Measurements from ENCODE around the gene SLIT3.

Gene SLIT3

DNA sequence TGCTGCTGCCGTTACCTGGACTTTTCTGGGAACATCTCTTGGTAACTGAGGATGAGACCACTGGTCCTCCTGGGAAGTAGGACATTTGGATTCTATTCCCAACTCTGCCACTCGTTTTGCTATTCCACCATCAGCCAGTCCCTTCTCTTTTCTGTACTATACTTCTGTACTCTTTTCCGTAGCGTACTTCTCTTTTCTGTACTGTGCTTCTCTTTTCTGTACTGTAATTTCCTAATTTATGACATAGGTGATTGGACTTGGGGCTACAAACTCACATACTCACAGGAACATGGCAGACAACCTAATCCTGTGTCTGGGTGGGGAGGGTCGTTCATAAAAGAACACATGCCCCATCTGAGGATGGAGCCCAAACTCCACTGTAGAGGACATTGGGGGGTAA, 386.4 kb downstream of the SLIT3 start:
- no peak for DNase-seq

DNA sequence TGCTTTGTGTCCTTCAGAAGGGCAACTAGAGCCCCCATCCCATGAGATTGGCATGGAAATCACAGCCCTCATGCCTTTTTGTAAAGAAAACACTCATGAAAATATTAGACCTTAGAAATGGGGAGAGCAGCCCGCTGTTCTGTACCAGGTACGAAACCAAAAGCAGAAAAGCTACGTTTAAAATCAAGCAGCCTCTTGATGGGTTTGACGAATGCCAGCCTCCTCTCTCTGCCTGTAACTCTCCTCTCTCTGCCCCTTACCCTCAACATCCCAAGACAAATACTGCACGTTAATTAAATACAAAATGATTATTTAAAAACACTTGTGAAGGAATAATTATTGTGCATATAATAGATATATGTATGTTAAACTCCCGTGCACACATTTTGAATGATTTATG, 390.1 kb downstream of the SLIT3 start:
- no peak for DNase-seq

DNA sequence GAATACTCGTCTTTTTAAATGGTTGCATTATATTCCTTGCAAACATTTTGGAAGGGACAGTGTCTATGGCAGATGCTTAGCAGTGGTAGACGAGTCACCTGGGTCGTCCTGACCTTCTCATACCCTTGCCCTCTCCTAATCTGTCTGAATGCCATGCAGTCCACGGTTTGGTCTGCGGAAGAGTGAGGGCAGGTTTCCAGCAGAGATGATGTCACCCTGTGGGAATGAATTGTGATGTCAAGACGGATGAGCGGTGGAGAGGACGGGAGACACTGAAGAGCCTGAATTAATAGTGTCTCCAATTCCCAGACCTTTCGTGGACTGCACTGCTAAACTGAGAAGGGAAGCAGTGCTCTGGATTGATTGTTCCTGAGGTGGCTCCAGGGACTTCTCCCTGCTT, 392.7 kb downstream of the SLIT3 start:
- DNase-seq: no peak

DNA sequence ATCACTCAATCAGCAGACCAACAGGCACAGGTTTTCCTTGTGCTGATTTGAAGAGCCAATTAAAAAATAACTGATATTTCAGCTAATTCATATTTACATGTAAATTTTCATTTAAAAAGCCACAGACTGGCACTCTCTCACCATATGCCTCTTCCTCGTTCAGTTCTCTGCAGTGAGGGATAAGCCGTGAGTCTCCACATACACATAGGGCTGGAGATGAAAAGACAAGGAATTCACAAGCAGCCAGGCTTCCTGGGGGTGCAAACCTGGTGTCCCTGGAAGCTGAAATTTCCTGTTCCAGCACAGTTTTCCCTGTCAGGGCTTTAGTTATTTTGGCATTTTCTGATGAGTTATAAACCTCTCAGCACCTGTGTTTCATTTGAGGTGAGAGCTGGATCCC, 397.9 kb downstream of the SLIT3 start:
- no peak for DNase-seq

DNA sequence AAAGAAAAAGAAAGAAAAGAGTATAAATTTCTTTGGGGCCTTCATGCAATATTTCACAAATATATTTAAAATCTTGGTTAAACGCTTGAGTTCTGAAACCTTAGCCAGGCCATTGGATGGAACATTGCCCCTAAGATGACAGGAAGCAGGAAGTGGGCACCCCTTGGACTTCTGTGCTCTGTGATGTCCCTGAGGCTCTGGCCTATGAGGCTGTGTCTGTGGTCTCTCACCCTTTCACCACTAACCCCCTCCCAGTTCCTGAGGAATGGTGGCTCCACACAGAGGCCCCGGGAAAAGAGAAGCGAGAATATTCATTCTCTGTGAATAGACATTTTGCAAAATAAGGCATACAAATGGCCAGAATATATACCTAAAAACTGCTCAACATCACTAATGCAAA, 401.3 kb downstream of the SLIT3 start:
- DNase-seq: no peak

DNA sequence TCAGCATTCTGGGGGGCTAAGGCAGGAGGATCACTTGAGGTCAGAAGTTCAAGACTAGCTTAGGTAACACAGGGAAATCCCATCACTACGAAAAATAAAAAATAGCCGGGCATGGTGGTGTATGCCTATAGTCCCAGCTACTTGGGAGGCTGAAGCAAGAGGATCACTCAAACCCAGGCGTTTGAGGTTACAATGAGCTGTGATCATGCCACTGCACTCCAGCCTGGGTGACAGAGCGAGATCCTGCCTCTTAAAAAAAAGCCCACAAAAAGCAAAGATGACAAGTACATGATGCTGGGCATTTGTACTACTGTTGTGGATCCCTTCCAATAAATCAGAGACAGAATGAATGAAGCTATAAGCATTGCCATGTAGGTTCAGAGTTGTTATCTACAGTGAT, 401.7 kb downstream of the SLIT3 start:
- no peak for DNase-seq

DNA sequence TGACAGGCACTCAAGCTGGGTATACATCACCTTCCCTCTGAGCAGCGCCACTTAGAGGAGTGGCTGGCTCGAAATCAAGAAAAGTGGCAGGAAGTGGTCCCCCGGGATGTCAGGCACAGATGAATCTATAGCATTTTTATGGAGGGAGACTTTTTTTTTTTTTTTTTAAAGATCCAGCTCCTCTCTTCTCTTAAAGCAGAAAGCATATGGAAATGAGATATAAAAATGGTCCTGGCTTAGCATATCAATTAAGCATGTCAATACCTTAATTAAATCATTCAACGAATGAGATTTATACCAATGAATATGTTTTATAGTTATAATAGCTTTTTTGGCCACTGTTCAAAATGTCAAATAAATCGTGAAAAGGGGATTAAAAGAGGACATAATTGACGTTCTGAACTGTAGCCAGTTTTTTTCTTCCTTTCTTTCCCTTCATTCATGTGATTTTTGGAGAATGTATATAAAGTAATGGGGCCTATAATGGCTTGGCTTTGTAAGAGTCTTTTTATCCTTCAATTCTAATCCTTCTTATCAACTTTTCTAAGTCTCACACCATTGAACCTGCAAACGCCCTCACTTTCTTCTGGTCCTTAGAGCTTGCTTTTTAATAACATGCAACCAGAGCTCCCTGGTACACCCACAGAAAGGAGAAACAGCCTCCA, 402.6 kb downstream of the SLIT3 start:
- no peak for DNase-seq

DNA sequence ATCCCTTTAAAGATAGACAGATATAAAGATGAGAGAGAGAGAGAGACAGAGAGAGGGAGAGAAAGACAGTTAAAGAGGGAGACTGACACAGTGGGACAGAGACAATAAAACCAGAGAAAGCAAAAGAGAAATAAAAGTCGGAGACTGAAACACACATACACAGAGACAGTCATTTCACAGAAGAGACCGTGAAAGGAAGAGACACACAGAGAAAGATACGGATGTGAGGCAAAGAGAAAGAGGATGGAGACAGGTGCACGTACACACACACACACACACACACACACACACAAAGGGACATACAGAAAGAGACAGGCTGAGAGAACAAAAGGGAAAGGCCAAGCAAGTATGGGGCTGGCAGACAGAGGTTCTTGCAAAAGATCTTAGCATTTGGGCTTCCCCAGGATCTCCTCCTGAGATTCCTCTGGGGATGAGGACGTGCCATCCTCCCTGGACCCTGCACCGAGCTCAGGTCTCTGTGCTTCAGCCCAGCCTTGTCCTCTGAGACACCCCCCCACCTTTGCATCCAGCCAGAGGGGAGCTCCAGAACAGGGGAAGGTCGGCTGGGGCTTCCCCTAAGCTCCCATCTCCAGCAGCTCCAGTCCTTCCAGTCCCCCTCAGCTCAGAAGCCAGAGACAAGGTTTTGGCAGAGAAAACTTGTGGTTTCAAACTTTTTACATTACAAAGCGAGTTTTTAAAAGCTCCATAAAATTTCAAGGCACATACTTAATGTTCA, 403.4 kb downstream of the SLIT3 start:
- no peak for DNase-seq

DNA sequence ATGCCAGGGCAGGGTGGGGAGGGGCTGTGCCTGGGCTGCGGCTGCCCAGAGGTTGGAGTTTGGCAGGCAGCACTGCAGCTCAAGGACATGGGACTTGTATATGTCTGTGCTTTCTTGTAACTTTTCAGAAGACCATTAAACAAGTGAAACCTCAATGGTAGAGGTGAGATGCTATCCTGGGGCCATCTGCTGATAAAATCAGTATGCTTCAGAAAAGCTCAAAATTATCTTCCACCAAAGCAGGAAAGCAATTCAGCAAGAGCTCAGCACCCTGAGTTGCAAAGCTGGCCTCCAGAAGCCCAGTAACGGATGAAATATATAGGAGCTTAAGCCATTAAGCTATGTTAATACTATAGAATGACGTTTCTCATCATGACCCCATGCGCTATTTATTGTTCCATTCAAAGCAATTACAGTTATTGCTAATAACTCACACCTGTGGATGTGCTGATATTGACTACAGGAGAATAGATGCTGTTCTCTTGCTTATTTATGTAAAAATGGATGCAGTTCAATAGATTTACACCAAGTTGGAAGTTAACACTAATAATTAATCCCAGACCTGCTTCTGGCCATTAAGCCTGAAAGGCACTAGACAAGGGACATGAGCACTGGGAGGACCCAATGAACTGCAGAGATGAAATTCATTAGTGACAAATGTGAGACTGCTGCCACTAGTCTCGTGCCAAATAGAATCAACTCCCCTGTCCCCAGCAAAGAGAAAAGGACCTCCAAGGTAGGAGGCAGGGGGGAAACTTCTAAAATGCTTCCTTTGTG, 405.5 kb downstream of the SLIT3 start:
- no peak for DNase-seq

DNA sequence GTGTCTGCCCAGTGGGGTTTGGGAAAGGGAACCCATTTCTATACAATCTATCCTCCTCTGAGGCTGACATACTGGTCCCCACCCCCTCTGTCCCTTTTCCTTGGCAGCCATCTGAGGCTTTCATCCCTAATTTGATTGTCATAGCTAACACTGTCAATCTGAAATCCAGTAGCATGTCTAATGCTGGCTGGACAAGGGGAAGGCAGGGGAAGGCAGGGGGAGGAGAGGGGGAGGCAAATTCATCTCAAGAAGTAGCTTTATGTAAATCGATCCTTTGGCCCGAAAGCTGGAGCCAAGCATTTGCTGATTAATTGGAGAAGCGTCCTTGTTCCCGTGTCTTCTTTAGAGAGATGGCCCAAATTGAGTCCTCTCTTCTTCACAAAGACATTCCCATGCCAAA, 407.7 kb downstream of the SLIT3 start:
- no peak for DNase-seq

DNA sequence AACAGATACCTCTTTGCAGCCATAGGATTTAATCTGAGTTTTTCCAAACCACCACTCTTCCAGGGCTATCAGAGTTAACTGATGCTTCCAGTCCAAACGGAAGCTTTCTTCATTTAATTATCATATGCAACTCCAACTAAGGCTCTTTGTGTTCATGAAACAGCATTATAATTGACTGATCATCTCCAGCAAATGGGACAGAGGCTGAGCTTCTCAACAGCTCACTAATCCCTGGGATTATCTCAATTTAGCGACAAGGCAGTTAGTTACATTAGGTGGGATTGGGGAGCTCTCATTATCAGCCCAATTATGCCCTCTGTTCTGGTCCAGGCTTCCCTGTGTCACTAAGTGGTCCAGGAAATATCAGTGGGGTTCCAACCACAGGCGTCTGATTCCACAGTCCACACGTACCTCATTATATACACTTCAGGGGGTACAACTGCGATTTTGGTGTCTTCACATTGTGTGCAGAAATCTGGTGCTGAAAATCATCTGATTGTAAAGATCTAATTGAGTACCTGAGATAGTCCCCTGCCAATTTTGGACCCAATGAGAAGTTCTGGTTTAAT, 408.2 kb downstream of the SLIT3 start:
- no peak for DNase-seq

DNA sequence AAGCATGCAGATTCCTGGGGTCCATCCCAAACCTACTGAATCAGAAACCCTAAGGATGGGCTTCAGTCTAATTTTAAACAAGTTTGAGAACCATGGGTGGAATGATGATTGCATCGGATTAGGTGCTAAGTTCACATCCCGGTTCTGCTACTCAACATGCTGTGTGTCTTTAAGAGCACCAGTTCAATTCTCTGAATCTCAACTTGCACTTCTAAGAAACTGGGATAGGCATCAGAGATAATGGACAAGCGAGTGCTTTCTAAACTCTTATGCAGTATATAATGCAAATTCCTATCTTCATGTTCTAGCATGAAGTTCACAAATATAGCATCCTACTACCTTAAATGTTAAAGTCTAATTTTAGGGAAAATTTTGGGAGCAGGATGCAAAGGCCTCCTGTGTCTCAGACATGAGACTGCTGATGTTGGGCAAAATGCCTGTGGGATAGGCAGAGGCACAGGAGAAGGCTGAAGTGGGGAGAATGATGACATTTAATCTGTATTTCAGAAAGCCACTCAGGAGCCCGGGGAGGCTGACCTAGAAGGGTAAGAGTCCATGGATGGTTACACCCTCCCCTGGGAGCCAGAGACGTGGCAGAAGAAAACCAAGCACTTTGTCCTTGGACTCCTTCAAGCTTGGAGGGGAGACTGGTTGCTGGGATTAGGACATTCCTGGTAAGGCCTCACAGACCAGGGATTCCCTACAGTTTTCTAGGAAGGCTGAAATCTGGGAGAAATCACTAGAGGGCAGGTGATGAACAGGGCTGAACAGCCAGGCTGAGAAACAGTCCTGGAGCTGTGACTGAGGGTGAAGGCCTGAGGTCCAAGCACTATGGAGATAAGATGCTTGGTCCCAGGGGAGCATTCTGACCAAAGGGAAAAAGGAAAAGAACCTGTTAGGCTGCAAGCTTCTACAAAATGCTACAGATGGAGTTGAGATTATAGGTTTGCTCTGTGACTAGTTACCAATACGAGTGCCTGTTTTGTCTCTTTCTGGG, 409.8 kb downstream of the SLIT3 start:
- DNase-seq: no peak

DNA sequence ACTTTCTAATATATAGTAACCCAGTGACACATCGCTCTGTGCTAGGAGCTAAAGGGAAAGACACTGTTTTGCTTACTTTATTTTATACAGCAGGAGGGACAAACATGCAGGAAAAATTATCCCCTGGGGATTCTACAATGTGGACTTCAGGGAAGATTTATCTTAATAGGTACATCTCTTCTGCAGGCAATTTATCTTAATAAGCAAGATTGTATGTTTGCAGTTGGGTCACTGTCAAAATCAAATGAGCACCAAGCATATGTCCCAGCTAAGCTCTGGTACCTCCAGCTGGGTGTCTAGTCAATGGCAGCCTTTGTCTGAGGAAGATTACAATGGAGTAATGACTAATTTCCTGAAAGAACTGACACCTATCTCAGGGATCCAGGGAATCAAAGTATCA, 411.9 kb downstream of the SLIT3 start:
- DNase-seq: no peak

DNA sequence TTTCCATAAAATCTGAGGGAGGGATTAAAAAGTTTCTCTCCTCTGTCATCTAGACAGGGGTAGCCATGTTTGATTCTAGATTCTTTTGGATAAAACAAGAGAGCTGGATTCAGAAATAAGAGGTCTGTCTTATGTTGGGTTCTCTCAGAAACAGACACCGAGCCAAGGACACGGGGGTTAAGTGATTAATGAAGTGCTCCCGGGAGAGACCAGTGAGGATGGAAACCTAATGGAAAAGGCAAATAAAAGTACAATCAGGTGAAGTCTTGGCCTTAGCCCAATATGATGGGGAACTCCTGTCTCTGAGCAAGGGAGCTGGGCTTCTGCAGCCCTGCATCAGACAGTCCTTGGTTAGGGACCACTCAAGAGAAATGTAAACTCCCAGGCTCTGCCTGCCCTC, 413.0 kb downstream of the SLIT3 start:
- no peak for DNase-seq

DNA sequence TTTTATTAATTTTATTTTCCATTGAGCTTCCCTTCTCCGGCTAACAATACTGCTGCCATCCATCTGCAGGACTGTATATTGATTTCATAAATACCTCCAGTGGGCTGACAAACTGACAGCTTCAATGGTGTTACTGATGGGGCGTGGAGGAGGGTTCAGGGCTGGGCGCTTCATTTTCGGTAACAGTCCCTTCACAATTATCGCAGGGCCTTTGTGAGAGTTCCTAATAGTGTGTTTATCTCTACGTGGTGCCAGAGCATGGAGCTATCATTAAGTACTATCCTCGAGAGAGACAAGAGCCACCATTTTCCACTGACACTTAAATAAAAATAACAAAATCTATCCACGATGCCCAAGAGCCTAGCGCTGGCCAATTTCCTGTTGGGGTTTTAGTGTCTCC, 414.8 kb downstream of the SLIT3 start:
- DNase-seq: no peak

DNA sequence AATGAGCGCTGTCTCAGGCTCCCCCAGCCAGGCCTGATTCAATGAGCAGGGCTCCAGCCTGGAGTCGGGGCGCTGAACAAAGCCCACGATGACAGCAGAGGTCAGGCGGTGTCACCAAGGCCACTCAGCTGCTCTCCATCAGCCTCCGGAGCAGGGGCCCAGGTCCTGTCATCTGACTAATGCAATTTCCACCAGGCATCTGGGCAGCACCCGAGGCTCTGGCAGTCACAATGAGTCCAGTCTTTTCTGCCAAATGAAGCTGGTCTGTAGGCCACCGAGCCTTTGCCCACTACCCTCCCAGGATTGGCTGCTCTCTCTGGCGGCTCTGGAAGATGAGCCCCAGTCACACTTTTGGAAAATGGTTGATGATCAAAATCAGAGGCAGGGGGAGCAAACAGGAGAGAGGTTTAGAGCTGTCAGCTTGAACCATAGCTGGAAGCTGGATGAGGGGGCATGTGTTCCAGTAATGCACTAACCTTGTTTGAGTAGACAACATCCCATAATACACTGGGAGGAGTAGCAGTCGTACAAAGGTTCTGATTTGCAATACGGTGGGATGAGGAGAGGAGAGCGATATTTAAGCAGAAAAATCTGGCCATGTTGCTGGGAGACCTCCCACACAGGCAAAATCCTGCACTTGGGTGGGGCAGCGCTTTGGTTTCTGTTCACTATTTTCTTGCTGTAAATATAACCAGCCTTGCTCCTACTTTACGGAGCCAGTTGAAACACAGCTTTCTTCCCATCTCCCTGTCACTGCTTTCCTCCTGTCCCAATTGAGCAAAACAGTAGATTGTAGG, 415.4 kb downstream of the SLIT3 start:
- DNase-seq: no peak

DNA sequence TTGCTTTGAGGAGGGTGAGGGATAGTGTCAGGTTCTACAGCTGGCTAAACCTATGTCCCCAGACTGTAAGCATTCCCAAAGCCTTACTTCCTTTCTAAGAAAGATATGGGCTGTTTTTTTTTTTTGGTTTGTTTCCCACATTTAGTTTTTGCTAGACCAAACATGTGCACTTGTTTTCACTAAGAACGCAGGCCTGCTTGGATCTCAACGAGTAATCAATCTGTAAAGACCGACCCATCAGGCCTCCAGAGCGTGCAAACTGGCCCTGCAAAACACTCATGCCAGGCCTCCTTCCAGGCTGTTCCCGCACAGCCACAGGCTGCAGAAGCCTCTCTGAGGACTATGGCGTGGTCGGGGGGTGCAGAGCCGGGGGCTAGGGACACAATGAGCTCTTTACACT, 416.9 kb downstream of the SLIT3 start:
- no peak for DNase-seq

DNA sequence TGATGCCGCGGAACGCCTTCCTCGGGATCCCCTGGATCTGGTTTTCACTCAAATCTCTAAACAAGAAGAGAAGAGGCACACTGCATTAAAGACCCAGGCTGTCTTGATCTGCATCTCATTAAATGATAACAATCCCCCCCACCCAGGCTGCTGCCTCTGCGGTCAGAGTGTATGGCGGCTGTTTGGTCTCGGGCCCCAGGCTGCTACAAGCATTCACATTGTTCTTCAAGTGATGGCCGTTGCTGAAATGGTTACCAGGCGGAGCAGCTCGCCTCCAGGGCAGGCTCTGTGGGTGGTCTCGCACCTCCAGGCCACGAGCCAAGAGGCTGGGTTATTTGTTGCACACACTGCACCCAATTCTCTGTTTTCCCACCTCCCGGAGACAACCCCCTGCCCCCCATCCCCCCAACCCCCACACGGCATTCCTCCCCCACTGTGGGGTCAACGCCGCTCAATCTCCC, 417.6 kb downstream of the SLIT3 start:
- no peak for DNase-seq

DNA sequence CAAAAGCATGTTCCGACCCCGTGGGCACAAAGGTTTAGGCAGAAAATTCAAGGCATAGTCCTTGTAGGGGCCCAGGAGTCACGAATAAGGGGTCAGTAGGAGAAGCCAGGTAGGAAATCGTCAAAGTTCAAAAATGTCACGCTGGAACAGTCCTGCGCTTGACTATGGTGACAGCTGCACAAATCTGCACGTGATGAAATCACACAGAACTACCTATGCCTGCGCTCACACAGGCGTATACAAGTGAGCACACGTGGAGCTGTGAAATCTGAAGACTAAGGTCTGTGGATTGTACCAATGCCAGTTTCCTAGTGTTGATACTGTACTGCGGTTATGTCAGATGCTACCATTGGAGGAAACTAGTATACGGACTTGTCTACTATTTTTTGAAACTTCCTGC, 418.7 kb downstream of the SLIT3 start:
- no peak for DNase-seq

DNA sequence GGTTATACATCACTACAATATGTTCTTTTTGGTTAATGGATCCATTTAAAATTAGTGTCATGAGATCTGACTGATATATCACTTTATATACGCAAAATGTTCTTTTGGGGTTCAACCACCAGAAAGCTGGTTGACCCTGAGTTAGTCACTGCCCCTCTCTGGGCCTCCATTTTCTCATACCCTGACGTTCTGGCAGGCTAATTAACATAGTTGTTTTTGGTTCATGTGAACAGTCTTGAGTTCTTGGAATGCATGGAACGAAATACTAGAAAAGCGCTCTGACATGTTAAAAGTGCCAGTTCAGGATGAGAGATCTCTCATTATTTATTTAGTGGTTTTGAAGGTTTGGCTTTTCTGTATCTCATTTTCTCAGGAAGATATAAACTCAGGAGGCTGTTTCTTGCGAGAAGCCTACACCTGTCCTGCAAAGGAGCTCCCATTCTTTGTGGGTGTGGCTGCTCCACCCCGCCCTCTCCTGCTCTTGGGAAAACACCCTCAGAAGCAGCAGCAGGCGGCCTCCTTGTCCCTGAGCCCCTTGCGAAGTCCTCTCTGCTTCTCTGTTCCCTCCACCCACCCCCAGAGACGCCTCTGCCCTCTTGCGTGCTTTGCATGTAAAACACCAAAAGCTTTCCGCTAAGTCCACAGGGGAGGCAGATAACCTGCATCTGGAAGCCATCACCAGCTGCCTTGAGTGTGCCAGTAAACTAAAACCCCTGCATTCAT, 419.4 kb downstream of the SLIT3 start:
- DNase-seq: no peak

DNA sequence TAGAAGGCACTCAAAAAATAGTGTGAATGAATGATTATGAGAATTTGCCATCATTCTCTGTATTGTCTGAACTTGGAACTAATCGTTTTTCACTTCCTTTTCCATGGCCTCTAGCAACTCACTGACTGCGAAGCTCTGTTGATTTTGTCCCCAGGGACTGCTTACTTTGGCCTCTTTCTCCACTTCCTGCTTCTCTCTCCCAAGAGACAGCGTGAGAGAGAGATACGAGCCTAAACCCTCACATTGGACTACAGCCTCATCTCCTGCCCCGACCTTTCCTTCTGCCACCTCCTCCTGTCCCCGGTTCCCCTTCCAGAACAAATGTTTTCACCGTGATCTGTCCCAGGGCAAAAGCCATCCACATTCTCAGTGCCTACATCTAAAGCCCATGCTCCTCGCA, 421.0 kb downstream of the SLIT3 start:
- no peak for DNase-seq

Data from NCI-H1417 treated with DMSO at 0.1 percent for 48 hours (cell line).